GM18867 (cell line): ENCODE results near the gene ZNF525.
"Not testable (repeated sequence)": the region's sequence is repeated elsewhere in the genome, so short reads cannot be mapped to it uniquely, and the experiment has no call there.

Experiments
- ATAC-seq: cut with Tn5 transposase; IDR thresholded peaks from one replicate; pipeline ENCODE4 v1.9.1; 2021; ENCODE audit warnings: mild to moderate bottlenecking, moderate library complexity; ENCODE audit not compliant: unreplicated experiment

ZNF525 gene

DNA sequence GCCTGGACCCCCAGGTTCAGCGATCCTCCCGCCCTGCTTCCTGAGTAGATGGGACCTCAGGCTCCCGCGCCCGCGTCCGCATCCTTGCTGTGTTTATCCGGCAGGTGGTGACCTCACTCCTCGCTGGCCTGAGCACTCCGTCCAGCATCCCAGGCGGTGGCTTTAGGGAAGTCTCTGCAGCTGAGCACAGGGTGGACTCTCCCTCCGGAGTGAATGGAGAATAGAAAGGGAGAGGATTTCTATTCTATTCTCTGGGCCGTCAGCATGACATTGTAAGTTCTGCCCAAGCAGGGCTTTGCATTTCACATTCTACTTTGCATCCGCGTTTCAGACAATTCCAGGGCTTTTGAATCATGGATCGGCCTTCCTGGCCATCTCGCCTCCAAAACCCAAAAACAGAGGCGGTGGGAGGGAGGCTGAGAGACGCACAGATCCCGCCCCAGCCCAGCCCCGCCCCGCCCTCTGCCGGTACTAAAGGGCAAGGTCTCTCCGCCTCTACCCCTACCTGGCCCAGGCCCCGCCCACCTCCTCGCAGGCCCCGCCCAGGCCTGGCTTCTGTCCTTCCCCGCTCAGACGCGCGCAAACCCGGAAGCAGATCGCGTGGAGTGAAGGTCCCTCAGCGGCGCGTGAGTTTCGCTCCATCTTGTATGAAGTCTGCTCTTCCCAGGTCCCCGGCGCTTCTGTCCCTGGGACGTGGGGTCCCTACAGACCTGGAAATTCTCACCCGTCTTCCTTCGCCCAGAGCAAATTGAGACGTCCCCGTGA lies at the start of gene ZNF525:
TSS of gene ZNF525 (plus strand) at position 572 of the 765 bp plus-strand sequence. CDS start 6,577 bp downstream, outside the sequence.
- peak; percentile 95 for ATAC-seq

DNA sequence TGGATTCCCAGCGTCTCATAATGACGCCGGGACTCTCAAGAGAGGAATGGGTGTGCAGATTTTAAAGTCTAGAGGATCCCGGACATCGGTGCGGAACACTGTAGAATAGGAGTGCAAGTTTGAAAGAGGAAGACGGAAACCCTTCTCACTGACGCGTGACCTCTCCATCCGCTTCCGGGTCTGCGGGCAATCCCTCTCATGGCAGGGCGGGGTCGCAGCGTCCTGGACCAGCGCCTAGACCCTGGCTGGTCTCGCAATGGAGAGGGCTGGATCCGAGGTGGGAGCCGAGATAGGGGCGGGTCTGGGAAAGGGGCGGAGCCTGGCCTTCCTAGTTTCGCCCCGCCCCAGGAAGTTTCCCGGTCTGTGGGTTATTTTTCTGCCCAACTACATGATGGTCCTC lies 36.5 kb upstream of the ZNF525 start:
- no peak for ATAC-seq

DNA sequence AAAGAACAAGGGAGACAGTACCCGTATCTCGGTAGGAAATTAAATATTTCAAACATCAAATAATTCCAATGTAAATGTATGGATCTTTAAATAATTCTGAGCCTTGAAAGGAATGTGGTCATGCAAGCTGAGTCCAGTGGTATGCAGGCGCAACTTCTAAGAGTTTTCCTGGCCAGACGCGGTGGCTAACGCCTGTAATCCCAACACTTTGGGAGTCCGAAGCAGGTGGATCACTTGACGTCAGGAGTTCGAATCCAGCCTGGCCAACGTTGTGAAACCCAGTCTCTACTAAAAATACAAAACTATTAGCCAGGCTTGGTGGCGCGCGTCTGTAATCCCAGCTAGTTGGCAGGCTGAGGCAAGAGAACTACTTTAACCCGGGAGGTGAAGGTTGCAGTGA lies 33.0 kb upstream of the ZNF525 start:
- no peak for ATAC-seq

DNA sequence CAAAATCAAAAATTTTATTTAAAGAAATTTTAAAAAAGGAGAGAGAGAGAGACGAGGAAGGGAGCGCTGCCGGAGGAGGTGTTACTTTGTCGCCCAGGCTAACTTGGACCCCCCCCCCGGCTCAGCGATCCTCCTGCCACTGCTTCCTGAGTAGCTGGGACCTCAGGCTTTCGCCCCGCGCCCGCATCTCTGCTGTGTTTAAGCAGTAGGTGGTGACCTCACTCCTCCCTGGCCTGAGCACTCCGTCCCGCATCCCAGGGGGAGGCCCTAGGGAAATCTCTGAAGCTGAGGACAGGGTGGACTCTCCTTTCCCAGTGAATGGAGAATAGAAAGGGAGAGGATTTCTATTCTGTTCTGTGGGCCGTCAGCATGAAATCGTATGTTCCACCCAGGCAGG lies 32.4 kb upstream of the ZNF525 start:
- ATAC-seq: no peak

- ATAC-seq: peak; percentile 98
These were observed 31.7 kb upstream of the ZNF525 start, which contains the start of gene ZNF845 for GRCh38 chr19:53333463-53334449. Gene ZNF845 (plus strand): TSS chr19:53333749. CDS start chr19:53341308, 7,559 bp downstream.

DNA sequence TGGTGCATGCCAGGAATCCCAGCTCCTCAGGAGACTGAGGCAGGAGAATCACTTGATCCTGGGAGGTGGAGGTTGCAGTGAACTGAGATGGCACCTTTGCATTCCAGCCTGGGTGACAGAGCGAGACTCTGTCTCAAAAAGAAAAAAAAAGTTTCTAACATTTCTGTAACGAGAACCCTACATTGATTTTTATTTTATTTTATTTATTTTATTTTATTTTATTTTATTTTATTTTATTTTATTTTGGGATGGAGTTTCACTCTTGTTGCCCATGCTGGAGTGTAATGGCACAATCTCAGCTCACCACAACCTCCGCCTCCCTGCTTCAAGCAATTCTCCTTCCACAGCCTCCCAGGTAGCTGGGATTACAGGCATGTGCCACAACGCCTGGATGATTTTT lies 21.1 kb upstream of the ZNF525 start:
- ATAC-seq: not testable (repeated sequence)

DNA sequence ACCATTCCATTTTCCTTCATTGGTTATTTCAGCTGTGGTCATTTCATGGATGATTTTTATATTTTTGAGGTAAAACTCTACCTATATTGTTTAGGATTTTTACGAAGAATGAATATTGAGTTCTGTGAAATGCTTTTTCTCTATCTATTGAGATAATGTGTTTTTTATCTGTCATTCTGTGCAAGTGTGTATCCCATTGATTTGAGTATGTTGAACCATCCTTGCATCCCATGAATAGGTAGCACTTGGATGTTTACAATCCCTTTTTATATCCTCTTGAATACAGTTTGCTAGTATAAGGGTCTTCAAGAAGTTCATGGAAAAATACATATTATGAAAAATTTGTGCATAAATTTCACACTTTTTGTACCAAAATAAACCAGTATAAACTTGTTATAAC lies 9.8 kb upstream of the ZNF525 start:
- no peak for ATAC-seq

DNA sequence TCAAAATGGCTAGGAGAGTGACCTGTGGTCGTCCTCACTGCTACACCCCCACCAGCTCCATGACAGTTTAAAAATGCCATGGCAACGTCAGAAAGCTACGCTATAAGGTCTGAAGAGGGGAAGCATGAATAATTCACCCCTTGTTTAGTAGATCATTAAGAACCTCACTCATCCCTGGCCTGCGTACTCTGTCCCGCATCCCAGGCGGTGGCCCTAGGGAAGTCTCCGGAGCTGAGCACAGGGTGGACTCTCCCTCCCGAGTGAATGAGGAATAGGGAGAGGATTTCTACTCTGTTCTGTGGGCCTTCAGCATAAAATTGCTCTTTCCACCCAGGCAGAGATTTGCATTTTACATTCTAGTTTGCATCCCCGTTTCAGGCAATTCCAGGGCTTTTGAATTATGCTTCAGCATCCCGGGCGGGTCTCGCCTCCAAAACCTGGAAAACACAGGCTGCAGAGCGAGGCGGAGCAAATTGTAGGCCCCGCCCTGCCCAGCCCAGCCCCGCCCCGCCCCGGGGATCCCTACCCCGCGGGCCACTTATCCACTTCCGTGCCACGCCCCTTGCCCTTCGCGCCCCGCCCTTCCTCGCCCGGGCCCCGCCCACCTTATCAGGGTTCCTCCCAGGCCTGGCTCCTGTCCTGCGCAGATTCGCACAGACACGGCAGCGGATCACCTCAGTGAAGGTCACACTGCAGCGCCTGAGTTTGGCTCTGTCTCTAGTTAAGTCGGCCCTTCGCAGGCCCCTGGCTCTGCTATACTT lies 7.5 kb upstream of the ZNF525 start:
- ATAC-seq: no peak

GRCh38 chr19:53360056-53360455 lies 5.4 kb upstream of the ZNF525 start:
- not testable (repeated sequence) for ATAC-seq

DNA sequence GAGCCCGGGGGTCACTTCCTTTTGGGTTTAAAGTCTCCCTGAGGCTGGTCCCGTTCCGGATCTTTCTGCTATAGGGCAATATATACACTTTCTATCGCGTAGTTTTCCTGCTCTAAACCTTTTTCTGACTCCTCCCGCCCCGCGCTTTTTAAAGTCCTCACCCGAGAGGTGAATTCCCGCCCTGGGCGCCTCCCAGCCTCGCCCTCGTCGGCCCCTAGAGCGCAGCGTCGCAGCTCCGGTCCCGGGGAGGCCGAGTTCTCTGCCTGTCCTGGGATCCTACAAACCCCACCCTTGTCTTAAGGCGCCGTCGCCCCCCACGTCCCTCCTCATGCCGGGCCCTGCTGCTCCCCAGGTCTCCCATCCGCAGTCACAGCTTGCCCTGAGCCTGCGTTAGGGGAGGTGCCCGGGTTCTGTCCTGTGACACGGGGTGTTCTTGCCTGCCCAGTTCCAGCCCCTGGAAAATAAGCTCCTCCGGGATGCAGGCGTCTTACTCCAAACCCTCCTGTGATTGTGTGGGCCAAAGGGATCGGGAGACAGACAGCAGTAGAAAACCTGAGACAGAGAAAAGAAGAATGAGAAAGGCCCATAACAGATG lies 491 bp downstream of the ZNF525 start:
- ATAC-seq: peak; percentile 27

DNA sequence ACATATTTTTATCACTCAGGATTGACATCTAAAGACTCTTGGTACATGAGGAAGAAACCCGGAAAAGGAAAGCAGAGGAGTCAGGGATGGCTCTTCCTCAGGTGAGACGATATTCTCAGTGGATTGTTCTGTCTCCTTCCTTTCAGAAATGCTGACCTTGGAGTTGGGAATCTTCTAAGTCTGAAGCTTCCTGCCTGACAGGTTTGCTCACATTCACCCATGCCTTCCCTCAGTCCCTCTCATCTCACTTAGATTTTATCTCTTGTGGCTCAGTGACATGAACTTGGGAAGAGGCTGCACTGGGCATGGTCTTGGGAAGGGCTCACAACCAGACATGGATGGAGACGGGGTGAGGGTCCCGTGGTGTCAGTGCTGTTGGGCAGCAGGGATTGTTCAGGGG lies 6.7 kb downstream of the ZNF525 start:
- no peak for ATAC-seq

GRCh38 chr19:53374288-53374687 lies 8.8 kb downstream of the ZNF525 start:
- no peak for ATAC-seq

- no peak for ATAC-seq
These were observed 9.2 kb downstream of the ZNF525 start for GRCh38 chr19:53374743-53375142.

DNA sequence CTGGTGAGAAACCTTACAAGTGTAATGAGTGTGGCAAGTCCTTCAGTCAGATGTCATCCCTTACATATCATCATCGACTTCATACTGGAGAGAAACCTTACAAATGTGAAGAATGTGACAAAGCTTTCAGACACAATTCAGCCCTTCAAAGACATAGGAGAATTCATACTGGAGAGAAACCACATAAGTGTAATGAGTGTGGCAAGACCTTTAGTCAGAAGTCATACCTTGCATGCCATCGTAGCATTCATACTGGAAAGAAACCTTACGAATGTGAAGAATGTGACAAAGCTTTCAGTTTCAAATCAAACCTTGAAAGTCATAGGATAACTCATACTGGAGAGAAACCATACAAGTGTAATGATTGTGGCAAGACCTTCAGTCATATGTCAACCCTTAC lies 15.9 kb downstream of the ZNF525 start:
- ATAC-seq: no peak

DNA sequence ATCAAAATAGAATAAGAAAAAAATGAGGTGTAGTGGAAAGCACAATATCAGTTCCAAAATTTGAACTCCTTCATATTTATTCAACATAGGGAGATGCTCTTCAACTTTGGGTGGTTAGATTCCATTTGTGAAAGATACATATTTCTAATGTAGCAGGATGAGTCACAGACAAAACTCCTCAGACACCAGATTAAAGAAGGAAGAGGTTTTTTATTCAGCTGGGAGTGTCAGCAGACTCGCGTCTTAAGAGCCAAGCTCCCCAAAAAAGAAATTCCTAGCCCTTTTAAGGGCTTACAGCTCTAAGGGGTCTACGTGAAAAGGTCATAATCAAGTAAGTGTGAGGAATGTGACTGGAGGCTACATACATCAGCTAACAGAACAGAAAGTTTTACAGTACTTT lies 22.7 kb downstream of the ZNF525 start:
- ATAC-seq: no peak

DNA sequence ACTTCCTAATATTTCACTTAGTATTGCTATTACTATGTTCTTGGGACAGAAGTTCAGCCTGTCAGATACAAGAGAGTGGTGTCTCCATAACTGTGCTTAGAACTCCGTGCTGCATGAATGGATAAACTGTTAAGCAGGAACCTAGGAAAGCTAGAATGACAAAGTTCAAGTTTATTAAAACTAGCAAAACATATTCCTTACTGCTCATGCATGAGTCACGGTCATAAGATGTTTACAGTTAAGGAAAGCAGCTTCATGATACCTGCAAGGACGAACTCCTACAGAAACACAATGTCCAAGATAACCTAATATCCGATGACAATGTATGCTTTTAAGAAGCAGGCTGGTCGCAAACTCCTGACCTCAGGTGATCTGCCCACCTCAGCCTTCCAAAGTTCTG lies 23.4 kb downstream of the ZNF525 start:
- no peak for ATAC-seq

GRCh38 chr19:53389571-53389970 lies 24.1 kb downstream of the ZNF525 start:
- ATAC-seq: no peak

- no peak for ATAC-seq
These were observed 24.5 kb downstream of the ZNF525 start for GRCh38 chr19:53389978-53390377.

- ATAC-seq: no peak
These were observed 29.0 kb downstream of the ZNF525 start for GRCh38 chr19:53394522-53394973.
